Measurements from ENCODE around the gene ITGB2.
A peak's percentile ranks its signal among the peaks of the same experiment; 100 is the strongest.

Gene ITGB2

DNA sequence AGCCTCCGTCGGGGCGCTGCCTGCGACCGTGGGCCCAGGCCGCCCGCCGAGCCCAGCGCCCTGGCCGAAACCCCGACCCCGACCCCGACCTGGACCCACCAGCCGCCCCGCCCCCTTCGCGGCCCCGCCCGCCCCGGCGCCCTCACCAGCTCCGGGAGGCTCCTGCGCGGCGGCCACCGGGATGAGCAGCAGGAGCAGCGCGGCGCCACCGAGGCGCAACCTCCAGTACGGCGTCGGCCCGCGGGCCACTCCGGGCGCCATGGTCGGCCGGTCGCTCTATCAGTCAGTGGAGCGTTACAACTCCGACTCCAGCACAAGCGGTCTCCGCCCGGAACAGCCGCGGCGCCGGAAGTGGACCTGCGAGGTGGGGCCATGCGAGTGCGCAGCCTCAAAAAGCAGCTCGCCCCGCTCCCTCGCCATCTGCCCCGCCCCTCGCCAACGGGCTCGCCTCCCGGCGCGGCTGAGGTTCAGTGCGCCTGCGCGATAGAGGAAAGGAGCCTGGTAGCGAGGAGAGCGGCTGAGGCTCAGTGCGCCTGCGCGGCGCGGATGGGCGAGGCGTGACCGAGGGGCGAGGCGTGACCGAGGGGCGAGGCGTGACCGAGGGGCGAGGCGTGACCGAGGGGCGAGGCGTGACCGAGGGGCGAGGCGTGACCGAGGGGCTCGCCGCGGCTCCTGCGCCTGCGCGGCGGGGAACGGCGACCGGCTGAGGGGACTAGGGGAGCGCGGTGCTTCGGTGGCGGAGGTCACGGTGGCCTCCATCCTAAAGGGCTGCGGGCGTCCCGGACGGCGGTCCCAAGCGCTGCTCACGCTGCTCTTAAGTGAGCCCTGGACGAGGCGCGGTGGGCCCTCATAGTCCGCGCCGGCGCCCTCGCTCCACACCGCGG is 47.1 kb downstream of the ITGB2 start, which contains the start of gene PTTG1IP:
Gene PTTG1IP, minus strand, starts transcription at position 335 of the 884 bp plus-strand sequence. Its CDS starts 74 bp downstream, at position 261.
- peak within 1 kb of the TSS; percentile 77 for H3K4me3 ChIP-seq (ENCODE audit: low read depth, low read length)
- DNase-seq (ENCODE audit: low read depth): peak; percentile 95
- peak; percentile 72 for TF ChIP-seq POLR2A (IDR thresholded peaks at IDR 0.05; ENCODE audit: extremely low read depth, insufficient read length)
- TF ChIP-seq MYC (IDR thresholded peaks at IDR 0.05; ENCODE audit: low read depth, low read length): peak; percentile 33; the same call in 1 of the 2 replicates
- TF ChIP-seq, protein P1, sequence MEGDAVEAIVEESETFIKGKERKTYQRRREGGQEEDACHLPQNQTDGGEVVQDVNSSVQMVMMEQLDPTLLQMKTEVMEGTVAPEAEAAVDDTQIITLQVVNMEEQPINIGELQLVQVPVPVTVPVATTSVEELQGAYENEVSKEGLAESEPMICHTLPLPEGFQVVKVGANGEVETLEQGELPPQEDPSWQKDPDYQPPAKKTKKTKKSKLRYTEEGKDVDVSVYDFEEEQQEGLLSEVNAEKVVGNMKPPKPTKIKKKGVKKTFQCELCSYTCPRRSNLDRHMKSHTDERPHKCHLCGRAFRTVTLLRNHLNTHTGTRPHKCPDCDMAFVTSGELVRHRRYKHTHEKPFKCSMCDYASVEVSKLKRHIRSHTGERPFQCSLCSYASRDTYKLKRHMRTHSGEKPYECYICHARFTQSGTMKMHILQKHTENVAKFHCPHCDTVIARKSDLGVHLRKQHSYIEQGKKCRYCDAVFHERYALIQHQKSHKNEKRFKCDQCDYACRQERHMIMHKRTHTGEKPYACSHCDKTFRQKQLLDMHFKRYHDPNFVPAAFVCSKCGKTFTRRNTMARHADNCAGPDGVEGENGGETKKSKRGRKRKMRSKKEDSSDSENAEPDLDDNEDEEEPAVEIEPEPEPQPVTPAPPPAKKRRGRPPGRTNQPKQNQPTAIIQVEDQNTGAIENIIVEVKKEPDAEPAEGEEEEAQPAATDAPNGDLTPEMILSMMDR (IDR thresholded peaks at IDR 0.05; ENCODE audit: low read depth, low read length): no peak

DNA sequence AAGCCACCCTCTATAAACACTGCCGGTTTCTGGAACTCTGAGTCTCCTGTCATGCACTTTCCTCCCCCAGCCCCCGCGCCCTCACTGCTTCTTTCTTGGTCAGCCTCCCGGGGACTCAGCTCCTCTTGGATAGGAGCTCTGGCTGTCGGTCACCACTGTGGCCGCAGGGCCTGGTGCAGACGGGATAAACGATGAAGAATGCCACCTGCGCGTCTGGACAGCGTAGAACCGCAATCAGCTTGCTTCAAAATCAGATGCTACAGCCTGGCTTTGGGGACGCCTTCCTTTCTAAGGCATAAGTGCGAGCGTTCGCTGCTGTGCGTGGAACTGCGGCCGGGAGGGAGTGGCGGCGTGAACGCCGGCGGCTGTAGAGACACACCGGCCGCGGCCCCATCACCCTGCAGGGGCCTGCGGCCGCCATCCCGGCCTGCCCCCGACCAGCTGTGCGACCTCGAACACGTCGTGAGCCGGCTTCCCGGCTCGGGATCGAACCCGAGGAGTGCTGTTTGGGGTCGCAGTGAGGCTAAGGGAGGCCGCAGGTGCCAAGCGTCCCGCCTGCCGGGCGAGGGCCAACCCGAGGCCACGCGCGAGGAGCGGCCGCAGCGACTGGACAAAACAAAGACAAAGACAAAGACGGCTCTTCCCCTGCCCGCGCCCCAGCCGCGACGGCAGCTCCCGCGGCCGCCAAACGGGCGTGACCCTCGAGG is 47.9 kb downstream of the ITGB2 start:
- DNase-seq (ENCODE audit: low read depth): peak; percentile 60
- peak overlapping the region; percentile 77 for H3K4me3 ChIP-seq (ENCODE audit: low read depth, low read length)
- TF ChIP-seq MYC (IDR thresholded peaks at IDR 0.05; ENCODE audit: low read depth, low read length) (no peak; the same call in 1 of the 2 replicates), POLR2A (IDR thresholded peaks at IDR 0.05; ENCODE audit: extremely low read depth, insufficient read length) (no peak)
- TF ChIP-seq, protein P1 (IDR thresholded peaks at IDR 0.05; ENCODE audit: low read depth, low read length): no peak
- TF ChIP-seq, protein P2, sequence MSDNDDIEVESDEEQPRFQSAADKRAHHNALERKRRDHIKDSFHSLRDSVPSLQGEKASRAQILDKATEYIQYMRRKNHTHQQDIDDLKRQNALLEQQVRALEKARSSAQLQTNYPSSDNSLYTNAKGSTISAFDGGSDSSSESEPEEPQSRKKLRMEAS (IDR thresholded peaks at IDR 0.05; ENCODE audit: low read depth, low read length): no peak; the same call in 1 of the 2 replicates

DNA sequence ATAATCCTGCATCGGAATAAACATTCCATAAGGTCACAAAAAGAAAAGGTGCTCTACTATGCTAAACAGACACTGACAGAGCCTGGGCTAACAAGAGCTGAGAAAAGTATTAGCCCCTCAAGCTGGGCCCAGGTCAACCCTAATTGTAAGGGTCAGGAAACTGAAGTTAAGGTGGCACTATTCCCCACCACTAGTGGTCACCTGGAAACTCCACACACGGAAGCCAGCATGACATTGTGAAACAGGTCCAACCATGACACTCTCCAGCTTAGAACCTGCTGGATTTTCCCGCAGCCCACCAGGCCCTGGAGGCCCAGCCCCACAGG is 48.4 kb downstream of the ITGB2 start:
- no peak for DNase-seq (ENCODE audit: low read depth)
- peak overlapping the region; percentile 77 for H3K4me3 ChIP-seq (ENCODE audit: low read depth, low read length)
- TF ChIP-seq POLR2A (IDR thresholded peaks at IDR 0.05; ENCODE audit: extremely low read depth, insufficient read length) (no peak), MYC (IDR thresholded peaks at IDR 0.05; ENCODE audit: low read depth, low read length) (no peak)
- TF ChIP-seq, protein P2 (IDR thresholded peaks at IDR 0.05; ENCODE audit: low read depth, low read length): no peak
- TF ChIP-seq, protein P1 (IDR thresholded peaks at IDR 0.05; ENCODE audit: low read depth, low read length): no peak

DNA sequence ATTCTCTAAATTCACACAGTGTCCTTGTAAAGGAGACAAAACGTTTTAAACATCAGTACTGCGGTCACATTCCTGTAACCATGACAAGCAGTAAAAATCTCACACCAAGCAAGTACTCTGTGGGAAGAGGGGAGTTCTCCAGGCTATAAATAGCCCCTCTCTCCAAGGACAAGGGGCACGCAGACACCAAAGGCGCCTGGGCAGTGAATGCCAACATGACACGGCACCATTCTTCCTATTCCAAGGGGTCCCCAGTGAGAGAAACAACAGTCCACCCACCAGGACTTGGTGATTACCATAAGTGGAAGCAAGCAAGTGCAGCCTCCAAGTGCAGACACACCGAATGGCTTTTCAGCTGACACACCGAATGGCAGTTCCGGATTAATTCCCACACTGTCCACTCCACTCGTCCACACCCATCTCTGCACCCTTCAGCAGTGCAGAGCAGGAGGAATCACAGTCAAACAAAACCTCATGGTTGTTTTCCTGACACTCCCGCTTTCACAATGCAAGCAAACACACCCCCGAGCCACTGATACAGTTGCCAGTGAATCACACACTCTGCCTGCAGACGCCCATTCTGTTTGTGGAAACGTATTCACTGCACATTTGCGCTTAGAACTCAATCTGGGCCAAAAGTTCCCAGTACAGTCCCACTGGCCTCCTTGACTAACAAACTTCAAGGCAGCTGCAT is 49.0 kb downstream of the ITGB2 start:
- peak overlapping the region; percentile 77 for H3K4me3 ChIP-seq (ENCODE audit: low read depth, low read length)
- no peak for DNase-seq (ENCODE audit: low read depth)

More for the DNA sequence above, 49.0 kb downstream of the ITGB2 start:
- TF ChIP-seq, protein P1 (IDR thresholded peaks at IDR 0.05; ENCODE audit: low read depth, low read length): no peak
- TF ChIP-seq POLR2A (IDR thresholded peaks at IDR 0.05; ENCODE audit: extremely low read depth, insufficient read length): no peak
- TF ChIP-seq, protein P2 (IDR thresholded peaks at IDR 0.05; ENCODE audit: low read depth, low read length): peak; percentile 31; the same call in 1 of the 2 replicates

All from NB4 (cell line).